ENCODE measurements around the gene AUTS2. TPM values are rescaled to one million over a fixed set of nuclear protein-coding genes. Genes with fewer than 3 reads are reported as not detected.

Gene AUTS2
- total RNA-seq, 6 experiments from 2014 or later = 10.4 to 32.0 (median 19.3) TPM

DNA sequence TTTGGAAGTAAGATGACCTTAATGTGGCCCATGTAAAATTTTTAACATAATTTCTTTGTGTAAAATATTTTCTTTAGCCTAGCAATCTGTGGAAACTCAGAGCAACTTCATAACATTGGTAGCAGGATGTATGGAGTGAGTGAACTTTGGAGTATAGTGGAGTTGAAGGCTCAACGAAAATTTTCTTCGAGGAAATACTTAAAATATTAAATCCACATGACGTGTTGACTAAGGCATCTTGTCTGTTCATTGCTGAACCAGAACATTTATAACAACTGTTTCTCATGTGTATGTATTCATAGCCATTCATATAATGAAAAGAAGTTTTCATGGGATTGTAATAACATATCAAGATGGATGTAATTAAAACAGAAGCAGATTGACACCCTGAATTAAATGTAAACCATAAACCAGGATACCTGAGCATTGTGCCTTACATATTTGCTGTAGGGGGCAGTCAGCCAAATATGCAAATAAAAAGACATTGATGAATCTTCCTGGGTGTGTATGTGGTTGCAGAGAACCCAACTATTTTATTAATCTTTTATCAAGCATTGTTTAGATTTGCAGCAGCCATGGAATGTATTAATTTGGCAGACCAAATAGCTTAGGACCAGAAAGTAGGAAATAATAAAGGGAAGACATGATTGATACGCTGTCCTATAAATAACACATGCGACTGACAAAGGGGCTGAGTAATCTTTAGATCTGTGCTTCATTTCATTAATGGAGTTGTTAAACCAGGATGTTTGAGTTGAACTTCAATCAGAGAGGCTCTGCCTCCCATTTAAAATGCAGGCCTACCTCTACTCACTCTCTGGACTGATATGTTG lies 11.5 kb downstream of the AUTS2 start:
- no peaks in the 10 kb centered on the region for H3K36me3 ChIP-seq
- no peak overlapping the region for H3K4me3 ChIP-seq
- ATAC-seq = no peak
- H3K4me1 ChIP-seq = no peaks in the 10 kb centered on the region
- H3K9me3 ChIP-seq = no peaks in the 10 kb centered on the region
- intact Hi-C loops (cut with DNase I) = no loop called here
- no peaks in the 10 kb centered on the region for H3K27me3 ChIP-seq
- no peak for DNase-seq
- no peak overlapping the region for H3K27ac ChIP-seq
- TF ChIP-seq, protein P1, sequence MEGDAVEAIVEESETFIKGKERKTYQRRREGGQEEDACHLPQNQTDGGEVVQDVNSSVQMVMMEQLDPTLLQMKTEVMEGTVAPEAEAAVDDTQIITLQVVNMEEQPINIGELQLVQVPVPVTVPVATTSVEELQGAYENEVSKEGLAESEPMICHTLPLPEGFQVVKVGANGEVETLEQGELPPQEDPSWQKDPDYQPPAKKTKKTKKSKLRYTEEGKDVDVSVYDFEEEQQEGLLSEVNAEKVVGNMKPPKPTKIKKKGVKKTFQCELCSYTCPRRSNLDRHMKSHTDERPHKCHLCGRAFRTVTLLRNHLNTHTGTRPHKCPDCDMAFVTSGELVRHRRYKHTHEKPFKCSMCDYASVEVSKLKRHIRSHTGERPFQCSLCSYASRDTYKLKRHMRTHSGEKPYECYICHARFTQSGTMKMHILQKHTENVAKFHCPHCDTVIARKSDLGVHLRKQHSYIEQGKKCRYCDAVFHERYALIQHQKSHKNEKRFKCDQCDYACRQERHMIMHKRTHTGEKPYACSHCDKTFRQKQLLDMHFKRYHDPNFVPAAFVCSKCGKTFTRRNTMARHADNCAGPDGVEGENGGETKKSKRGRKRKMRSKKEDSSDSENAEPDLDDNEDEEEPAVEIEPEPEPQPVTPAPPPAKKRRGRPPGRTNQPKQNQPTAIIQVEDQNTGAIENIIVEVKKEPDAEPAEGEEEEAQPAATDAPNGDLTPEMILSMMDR (IDR thresholded peaks at IDR 0.05) = no peak
- no peak for TF ChIP-seq POLR2A (IDR thresholded peaks at IDR 0.05)
- 74% methylated on average over 5 of the region's 5 CpGs for WGBS (ENCODE audit: insufficient coverage, low coverage, low lambda C conversion rate, missing lambda C conversion rate)

DNA sequence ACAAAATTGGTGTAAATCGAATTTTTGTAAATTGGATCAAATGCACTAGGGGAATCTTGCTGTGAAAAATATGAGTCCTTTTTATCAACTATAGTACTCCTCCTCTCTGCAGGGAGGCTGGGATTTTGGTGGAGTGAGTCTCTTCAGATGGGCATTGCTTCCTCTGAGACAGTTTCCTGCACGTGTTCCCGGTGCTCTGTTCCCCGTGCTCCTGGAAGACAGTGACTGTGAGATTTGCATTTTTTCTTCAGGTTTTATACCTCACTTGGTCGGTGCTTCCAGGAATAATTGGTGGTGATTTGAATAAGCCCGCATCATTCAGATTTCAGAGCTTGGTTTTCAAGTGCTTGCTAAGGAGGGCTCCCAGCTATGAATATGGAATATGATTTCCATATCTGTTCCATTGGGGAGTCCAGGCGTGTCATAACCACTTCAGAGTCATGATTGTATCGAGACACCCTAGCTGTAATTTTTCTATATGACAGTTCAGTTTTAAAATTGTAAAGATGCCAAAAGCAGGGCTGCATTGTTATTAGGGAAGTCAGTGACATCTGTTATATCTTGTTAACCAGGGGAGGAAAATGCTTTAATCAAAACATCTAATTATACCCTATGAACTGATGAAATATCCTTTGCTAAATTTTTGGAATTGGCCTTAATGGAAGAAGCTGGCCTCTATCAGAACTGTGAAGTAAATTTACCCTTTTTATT lies 12.3 kb downstream of the AUTS2 start:
- ATAC-seq = no peak
- TF ChIP-seq POLR2A (IDR thresholded peaks at IDR 0.05) = no peak
- TF ChIP-seq, protein P1 (IDR thresholded peaks at IDR 0.05) = no peak
- H3K27ac ChIP-seq = no peak overlapping the region
- intact Hi-C loops (cut with DNase I) = no loop called here
- no peaks in the 10 kb centered on the region for H3K36me3 ChIP-seq
- no peaks in the 10 kb centered on the region for H3K27me3 ChIP-seq
- H3K4me3 ChIP-seq = no peak overlapping the region
- no peak for DNase-seq
- 64% methylated on average over 8 of the region's 8 CpGs for WGBS (ENCODE audit: insufficient coverage, low coverage, low lambda C conversion rate, missing lambda C conversion rate)
- no peaks in the 10 kb centered on the region for H3K9me3 ChIP-seq
- H3K4me1 ChIP-seq = no peaks in the 10 kb centered on the region

DNA sequence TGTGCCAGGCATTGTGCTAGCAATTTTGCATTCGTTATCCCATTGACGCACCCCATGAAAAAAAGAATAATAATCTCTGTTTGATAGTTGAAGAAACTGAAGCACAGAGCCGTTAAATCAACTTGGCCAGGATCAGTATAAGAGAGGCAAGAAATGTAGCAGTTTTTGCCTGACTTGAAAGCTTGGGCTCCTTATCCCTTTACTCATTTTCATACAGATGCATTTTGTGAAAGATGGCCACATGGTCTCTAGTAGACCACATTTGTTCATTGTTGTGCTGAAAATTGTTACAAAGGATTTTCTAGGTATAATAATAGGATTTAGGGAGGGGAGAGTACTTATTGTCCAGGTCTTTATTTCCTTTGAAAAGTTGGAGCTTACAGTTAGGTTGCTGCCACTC lies 14.7 kb downstream of the AUTS2 start:
- no peak overlapping the region for H3K27ac ChIP-seq
- no peaks in the 10 kb centered on the region for H3K4me1 ChIP-seq
- H3K9me3 ChIP-seq = no peaks in the 10 kb centered on the region
- H3K4me3 ChIP-seq = no peak overlapping the region
- DNase-seq (no peak), ATAC-seq (no peak)
- 81% methylated on average over 3 of the region's 3 CpGs for WGBS (ENCODE audit: insufficient coverage, low coverage, low lambda C conversion rate, missing lambda C conversion rate)
- no peaks in the 10 kb centered on the region for H3K27me3 ChIP-seq
- H3K36me3 ChIP-seq = no peaks in the 10 kb centered on the region
- no peak for TF ChIP-seq POLR2A (IDR thresholded peaks at IDR 0.05)
- TF ChIP-seq, protein P1 (IDR thresholded peaks at IDR 0.05) = no peak
- intact Hi-C loops (cut with DNase I) = no loop called here

DNA sequence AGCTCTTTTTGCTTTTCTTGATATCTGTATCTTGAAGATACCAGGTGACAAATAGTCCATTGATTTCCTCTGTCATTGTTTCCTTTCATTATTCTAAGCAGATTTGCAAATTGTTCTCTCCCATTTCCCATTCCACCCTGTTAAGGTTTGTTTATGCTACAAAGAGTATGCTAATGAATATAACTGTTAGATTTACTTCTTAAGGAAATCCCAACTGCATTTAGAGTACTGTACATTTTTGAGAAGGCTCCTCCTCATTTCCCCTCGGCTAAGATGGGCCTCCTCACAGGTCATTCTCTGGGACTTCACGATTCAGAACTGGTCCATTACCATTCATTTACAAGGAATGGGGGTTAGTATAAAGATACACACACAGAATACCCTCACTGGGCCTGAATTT lies 15.6 kb downstream of the AUTS2 start:
- H3K27ac ChIP-seq = no peak overlapping the region
- TF ChIP-seq, protein P1 (IDR thresholded peaks at IDR 0.05) = no peak
- no peaks in the 10 kb centered on the region for H3K9me3 ChIP-seq
- no peaks in the 10 kb centered on the region for H3K36me3 ChIP-seq
- H3K4me1 ChIP-seq = no peaks in the 10 kb centered on the region
- H3K27me3 ChIP-seq = no peaks in the 10 kb centered on the region
- intact Hi-C loops (cut with DNase I) = no loop called here
- H3K4me3 ChIP-seq = no peak overlapping the region
- WGBS (ENCODE audit: insufficient coverage, low coverage, low lambda C conversion rate, missing lambda C conversion rate) = 83% methylated on average over 2 of the region's 2 CpGs
- ATAC-seq (no peak), DNase-seq (no peak)
